Epidermal melanocyte (primary cell): ENCODE data around the gene PELO.

Experiments
- DNase-seq: peaks from one replicate; pipeline ENCODE4 v3.0.0; 2011; ENCODE audit warnings: low spot score; ENCODE audit not compliant: insufficient read length

PELO gene

DNA sequence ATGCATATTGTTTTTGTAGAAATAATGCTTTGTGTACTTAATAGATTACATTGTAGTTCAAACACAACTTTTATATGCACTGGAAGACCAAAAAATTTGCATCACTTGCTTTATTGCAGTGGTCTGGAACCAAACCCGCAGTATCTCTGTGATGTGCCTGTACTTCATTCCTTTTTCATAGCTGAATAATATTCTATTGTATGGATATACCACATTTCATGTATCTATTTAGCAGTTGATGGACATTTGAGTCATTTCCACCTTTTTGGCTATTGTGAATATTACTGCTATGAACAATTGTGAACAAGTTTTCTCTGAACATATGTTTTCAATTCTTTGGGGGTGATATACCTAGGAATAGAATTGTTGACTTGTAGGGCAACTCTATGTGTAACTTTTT is 40.1 kb downstream of the PELO start:
- DNase-seq = no peak

DNA sequence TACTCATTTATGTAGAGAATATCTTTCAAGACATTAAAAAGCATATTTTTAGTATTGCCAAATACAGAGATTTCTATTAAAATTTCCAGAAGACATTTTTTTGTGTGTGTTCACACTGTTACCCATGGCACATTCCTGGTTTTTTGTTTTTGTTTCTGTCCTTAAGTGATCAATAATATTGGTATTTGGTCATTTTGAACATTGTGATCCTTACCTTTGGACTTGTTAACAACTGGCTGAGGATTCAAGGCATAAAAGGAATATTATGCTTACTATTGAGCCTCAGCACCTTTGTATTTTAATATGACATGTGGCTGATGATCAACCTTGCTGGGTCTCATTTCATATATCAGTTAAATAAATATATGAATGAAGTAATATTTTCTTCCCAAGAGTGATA is 41.9 kb downstream of the PELO start:
- DNase-seq = no peak

DNA sequence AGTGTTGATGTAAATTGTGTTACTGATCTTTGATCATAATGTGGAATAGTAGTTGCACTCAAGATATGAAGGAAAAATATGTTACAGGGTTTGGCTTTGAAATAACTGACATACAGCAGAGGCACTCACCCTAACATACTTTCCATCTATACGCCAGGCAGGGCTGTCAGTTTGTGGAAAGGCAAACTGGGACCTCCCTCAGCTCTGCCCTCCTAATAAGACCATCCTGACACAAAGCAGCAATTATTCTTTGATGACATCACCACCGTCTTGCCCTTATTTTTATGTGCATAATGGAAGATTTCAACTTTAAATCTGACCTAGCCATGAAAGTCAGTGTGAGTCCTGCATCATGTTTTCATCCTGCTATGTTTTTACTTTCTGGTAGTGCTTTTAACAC is 42.9 kb downstream of the PELO start:
- DNase-seq = no peak

DNA sequence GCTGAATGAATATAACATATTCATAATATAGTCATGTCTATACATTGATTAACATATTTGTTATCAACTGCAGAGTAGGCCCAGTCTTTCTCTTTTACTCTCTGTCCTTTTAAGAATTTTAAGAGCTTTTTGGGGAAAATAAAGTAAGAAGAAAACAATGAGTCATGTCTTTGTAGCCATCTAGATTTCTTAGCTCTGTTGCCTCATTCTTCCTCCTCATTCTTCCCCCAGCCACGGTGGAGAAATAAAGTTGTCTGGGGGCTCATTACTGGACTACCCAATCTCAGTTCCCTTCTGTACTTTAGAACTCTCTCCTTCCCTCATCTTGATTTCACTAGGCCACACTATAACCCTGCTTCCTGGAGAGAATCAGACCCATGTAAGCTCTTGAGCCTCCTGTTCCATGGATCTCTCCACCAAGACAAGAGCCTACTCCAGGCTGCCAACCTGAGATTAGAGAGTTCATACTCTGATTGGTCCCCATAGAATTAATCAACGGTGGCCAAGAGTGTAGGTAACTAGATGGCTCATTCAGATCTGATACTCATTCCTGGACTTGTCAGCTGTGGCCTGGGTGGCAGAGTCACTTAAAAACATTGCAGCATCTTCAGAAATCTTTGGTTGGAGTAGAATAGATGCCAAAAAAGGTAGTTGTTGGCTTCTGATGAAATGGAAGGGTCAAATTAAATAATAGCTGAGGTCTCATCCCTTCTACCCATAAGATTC is 44.2 kb downstream of the PELO start:
- no peak for DNase-seq

DNA sequence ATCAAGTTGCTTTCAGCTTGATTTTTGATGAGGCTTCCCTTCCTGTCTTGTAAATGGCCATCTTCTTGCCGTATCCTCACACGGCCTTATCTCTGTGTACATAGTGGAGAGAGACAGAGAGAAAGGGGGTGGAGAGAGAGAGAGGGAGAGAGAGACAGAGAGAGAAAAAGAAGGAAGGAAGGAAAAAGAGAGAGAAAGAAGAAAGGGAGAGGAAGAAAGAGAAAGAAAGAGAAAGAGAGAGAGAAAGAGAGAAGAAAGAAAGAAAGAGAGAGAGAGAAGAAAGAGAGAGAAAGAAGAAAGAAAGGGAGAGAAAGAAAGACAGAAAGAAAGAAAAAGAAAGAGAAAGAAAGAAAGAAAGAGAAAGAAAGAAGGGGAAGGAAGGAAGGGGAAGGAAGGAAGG is 46.6 kb downstream of the PELO start:
- DNase-seq = no peak

DNA sequence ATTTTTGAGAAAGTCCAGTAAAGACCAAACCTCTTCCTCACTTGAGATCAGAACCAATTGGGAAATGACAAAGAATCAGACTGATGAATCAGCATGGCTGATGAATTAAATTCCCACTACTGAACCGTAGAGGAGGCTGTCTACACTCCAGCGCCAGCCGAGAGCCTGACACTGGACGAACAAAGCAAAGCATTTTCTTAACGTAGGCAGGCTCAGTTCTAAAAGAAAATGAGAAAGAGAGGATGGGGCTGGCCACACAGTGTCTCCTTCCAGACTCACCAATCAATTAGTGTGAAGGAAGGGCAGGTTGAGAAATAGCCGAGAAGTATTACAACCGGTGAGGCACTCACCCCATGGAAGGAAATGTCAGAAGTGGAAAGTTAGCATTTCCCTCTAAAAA is 49.4 kb downstream of the PELO start:
- no peak for DNase-seq
